HG03175 (cell line): ENCODE results near the gene KIF20B.
"Not testable (repeated sequence)": the region's sequence is repeated elsewhere in the genome, so short reads cannot be mapped to it uniquely, and the experiment has no call there.

Experiments
- ATAC-seq: cut with Tn5 transposase; IDR thresholded peaks from one replicate; pipeline ENCODE4 v1.9.1; 2021; ENCODE audit warnings: mild to moderate bottlenecking, moderate library complexity; ENCODE audit not compliant: unreplicated experiment

Gene KIF20B

DNA sequence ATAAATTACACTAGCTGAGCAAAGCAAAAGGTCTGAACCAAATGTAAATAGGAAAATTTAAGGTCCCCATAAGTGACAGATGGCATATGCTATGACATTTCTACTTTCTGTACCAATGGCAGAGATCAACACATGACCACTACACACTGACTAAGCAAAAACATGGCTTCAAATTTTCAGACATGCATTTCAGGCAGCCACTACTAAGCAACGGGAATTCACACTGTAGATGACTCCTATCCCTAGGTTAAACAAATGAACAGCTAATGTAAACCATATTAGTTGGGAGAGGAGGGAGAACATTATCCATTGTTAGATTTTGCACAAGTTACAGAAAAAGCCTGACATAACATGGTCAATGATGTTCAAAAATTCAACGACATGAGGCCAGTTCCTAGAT lies 11.4 kb upstream of the KIF20B start:
- ATAC-seq: no peak

DNA sequence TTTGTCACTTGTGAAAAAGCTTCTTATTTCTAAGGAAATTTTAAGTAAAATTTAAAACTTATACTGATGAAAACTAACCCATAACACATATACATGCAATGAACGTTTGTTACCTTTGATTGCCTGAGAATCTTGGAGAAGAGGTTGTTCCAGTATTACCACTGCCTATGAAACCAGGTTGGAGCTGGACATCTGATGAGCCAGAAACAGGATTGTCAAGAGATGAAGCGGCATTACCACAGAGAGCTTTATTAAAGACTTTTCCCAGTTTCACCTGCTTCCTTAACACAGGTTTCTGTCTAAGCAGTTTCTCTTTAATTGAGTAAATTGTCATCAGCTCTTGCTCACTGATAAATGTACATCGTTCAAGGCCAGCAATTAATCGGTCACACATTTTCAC lies 9.0 kb upstream of the KIF20B start:
- no peak for ATAC-seq

DNA sequence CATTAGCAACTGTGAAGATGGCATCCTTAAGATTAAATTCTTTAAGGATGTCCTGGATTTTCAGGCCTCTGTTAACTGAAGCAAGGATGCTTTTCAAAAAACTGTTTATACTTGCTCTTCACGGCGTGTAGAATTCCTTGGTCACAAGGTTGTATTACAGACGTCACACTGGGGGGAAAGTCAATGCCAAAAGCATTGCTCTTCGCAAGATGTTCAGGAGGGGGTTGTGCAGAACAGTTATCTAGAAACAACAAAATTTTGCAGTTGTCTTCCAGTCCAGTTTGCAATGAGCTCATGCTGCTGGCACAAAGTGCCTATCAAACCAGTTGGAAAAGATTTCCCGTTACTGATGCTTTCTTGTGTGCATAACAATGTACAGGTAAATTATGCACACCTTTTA lies 8.2 kb upstream of the KIF20B start:
- ATAC-seq: no peak

DNA sequence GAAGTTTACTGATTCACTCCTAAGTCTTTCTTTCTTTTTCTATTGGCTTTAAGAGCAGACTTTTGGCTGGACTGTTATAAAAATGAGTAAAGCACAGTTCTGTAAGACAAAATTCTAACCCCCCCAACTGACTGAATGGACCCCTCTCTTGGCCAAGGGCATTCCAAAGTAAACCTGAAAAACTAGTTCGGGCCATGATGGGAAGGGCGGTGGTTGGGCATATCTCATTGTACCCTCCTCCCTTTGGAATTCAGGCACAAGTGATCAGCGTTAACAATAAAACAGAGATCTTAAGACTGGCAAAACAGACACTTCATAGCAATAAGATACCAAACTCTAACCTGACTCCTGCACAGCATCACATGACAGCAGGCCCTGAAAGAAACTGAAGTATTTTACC lies 6.1 kb upstream of the KIF20B start:
- no peak for ATAC-seq

DNA sequence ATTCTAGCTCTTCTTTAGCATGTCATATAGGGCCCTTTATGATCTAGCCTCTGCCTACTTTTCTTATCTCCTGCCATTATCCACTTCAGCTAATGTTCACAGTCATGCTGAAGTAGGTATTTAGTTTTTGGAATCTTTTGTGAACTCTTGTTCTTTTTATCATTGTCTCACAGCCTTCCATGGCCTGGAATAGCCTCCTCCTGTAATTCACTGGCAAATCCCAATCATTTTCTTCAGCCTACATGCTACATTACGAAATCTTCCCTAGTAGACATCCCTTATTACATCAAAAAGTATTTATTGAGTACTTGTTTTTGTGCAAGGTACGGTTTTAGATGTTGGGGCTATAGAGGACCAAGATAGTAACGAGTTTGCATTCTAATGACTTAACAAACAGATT lies 3.4 kb upstream of the KIF20B start:
- no peak for ATAC-seq

DNA sequence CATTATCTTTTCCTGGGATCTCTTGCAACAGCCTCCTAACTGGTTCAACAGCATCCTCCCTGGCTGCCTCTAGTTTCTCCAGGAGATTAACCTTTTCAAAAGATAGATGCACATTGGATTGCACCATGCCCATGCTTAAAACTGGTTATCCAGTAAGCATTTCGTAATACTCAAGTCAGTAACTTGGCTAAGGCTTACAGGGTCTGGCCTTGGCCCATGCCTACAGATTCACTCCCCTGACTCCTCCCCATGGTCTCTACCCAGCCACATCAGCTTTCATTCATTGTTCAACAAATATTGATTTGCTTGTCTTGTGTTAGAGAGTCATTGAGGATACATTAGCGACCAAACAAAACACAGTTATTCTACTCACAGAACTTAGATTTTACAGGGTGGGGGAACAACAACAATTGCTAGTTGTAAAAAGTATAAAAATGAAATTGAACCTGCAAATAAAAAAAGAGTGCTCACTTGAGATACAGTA lies 1.8 kb upstream of the KIF20B start:
- ATAC-seq: no peak

DNA sequence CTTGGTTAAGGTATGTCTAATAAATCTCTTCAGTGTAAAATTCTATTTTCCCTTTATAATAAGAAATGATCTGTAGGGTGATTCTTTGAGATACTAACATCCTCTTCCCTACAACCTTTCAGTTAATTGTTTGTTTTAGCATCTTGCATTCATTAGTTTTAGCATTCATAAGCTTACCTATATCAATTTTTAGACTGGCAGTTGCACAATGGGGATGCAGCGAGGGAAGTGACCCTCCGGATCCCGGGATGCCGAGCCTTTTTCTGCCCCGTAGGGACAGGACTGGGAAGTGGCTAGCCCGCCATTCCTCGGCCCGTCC lies 508 bp upstream of the KIF20B start:
- ATAC-seq: no peak

DNA sequence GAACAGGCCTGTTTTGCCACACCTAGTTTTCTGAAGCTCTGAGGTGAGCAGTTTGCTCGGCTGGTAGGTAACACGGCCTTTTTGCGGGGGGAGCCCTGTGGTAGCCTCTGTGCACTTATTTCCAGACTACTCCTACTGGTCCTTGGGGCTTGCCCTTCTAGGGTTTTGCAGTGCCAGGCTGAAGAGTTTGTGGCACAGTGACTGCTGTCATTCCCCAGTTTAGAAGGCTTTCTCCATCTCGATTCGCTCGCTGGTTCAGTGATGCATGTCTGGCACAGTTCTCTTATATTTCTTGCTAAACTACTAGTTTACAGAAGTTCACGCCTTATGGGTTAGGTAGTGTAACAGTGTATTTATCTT lies 711 bp downstream of the KIF20B start:
- ATAC-seq: no peak

DNA sequence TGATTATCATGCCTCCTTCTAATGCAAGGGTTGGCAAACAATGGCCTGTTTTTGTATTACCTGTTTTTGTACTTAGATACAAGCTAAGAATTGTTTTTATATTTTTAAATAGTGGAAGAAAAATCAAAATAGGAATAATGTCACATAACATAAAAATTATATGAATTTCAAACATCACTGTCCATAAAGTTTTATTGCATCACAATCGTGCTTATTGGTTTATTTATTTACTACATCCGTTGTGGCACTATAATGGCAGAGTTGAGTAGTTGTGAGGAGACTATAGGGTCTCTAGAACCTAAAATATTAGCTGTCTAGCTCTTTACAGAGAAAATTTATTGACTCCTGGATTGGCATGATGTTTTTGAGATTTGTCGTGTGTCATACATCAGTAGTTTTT lies 4.1 kb downstream of the KIF20B start:
- ATAC-seq: no peak

DNA sequence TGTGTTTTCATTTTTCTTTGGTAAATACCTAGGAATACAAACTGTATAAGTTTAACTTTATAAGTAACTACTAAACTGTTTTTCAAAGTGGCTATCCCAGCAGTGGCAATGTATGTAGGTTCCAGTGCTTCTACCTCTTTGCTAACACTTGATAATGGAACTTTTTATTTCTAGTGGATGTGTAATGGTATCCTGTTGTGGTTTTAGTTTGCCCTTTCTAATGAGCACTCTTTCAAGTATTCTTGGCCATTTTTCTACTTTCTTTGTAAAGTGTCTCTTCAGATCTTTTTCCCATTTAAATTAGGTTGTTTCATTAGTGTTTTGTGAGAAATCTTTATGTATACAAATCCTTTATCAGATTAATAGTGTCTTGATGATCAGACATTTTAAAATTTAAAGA lies 4.6 kb downstream of the KIF20B start:
- no peak for ATAC-seq

DNA sequence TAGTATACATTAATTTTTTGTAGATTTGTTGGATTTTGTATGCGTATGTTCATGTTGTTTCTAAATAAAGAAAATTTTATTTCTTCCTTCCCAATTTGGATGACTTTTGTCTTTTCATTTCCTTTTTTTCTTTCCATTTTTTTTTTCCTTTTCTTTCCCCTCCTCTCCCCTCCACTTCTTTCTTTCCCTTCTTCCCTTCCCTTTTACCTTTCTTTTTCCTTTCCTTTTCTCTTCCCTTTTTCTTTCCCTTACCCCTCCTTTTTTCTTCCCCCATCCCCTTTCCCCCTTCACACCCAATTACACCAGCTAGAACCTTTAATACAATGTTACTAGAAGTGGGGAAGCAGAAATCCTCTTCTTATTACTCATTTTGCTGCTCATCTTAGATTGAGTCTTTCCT lies 6.0 kb downstream of the KIF20B start:
- no peak for ATAC-seq

DNA sequence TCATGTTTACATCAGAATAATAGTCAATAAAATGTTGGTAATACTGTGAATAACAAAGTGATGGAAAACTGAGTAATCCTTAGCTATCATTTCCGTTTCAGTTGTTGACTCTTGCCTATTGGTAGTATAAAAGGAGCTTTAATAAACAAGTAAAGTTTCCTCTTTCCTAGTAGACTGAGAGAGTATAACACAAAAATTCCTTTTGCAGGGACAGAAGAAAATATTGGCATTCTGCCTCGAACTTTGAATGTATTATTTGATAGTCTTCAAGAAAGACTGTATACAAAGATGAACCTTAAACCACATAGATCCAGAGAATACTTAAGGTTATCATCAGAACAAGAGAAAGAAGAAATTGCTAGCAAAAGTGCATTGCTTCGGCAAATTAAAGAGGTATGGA lies 9.4 kb downstream of the KIF20B start:
- ATAC-seq: no peak

DNA sequence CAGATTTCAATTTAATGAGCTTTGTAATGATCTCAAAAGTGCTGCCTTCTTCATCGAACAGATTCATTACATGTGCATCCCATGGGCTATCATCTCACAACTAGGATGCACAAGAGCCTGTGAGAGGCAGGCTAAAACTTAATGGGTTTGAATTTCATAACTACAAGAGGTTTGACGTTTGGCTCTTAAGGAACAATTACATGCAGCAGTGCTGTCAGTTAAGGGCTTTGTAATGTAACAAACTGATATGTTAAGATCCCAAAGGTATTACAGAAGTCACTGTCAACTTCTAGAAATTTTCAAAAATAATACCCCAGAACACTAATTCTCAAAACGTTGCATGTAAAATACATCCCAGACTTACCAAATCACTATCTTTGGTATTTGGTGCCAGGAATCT lies 33.2 kb downstream of the KIF20B start:
- no peak for ATAC-seq

DNA sequence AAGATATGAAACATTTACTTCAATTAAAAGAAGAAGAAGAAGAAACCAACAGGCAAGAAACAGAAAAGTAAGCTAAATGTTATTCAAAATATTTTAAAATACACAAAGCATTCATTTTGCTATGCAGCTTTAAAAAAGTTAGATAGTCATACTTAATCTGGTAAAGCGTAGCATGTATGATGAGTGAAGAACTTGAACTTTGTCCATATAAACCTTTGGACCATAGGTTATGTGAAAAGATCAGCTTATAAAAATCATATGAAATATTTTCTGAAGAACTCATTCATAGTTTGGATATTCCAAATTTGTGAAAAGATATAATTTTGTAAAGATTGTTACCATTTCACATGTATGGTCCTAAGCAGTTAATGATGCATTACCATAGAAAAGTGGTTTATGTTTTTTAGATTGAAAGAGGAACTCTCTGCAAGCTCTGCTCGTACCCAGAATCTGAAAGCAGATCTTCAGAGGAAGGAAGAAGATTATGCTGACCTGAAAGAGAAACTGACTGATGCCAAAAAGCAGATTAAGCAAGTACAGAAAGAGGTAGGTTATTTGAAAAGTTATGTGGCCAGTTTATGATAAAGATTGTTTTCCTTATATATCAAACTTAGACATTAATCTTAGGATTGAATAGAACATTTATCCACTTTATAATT lies 37.3 kb downstream of the KIF20B start:
- ATAC-seq: no peak

DNA sequence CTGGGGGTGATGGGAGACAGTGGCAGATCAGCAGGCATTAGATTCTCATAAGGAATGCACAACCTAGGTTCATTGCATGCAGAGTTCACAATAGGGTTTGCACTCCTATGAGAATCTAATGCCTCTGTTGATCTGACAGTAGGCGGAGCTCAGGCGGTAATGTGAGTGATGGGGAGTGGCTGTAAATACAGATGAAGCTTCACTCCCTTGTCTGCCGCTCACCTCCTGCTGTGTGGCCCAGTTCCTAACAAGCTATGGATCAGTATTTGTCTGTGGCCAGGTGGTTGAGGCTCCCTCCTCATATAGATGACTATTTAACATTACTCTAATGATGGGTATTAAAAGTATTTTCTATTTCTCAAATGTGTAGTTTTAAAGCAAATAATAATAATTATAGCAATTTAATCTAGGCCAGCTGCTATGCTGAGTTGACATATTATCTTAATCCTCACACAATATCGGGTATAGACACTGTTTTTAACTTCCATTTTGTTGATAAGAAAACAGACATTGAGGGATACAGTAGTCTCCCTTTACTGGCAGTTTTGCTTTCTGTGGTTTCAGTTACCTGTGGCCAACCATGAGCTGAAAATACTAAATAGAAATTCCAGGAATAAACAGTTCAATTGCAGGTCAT lies 39.9 kb downstream of the KIF20B start:
- ATAC-seq: no peak

DNA sequence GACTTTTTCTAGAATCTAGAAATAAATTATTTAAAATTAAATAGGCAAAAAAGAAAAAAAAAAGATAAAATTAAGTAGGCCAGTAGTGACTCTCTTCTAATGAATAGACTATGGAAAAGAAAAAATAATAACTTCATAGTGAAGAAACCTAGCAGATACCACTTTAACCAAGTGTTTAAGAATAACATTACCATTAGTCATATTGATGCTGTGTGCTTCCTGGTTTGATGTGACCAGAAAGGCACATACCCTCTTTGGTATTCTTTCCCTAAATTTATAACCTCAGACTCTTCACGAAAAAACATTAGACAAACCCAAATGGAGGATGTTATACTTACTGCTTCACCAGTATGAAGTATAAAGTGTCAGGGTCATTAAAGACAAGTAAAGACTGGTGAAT lies 42.6 kb downstream of the KIF20B start:
- no peak for ATAC-seq

DNA sequence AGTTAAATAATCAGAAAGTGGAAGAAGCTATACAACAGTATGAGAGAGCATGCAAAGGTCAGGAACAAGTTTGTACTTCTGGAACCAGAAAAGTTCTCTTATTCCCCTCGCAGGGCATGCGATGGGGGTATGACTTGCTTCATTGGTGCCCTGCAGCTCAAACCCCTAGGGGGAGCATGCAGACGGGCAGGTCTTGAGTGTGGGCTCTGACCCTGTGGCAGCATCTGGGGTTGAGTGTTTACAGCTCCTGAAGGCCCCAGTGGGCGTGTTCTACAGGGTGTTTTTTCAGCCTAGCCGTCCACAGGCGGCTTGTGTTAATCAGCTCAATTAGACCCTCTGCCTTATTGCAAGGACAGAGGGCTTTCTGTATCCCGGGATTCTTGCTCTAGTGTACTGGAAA lies 44.5 kb downstream of the KIF20B start:
- ATAC-seq: no peak

DNA sequence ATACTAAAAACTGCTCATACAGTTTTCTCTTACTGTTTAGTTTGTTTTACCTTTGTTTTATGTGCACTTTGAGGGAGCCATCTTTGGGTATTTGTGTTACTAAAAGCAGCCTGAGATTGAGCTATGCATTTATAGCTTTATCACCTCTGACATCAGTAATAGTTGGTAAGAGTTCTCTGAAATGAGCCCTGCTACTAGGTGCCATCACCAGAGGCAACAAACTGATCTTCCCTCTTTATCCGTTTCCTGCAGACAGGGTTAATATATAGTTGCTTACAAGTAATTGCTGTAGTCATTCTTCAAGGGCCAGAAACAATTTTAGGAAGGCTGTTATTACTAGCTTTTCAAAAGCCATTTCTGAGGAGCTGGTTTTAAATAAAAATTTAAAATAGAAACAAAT lies 49.1 kb downstream of the KIF20B start:
- no peak for ATAC-seq

DNA sequence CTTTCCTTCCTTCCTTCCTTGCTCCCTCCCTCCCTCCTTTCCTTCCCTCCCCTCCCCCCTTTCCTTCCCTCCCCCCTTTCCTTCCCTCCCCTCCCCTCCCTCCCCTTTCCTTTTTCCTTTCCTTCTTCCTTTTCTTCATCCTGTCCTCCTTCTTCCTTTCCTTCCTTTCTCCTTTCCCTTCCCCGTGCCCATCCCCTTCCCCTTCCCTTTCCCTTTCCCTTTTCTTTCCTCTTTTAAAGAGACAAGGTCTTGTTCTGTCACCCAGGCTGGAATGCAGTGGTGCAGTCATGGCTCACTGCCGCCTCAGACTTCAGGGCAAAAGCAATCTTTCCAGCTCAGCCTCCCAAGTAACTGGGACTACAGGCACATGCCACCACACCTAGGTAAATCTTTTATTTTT lies 54.0 kb downstream of the KIF20B start:
- ATAC-seq: no peak

DNA sequence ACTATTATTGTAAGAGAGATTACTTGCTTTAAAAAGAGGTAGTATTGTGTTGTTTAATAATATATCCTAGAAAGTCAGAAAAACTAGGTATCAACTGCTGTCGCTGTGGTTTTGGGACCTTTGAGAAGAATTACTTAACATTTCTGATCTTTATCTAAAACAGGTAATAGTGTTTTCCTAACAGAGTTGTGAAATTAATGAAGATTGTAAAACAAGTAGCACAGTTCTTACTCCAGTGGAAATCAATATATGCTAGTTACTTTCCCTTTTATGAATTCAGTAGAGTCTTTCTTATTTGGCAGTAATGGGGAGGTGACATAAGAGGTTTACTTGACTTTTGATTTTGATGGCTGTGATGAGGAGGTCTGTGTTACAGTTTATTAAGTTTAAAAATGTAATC lies 58.1 kb downstream of the KIF20B start:
- no peak for ATAC-seq

DNA sequence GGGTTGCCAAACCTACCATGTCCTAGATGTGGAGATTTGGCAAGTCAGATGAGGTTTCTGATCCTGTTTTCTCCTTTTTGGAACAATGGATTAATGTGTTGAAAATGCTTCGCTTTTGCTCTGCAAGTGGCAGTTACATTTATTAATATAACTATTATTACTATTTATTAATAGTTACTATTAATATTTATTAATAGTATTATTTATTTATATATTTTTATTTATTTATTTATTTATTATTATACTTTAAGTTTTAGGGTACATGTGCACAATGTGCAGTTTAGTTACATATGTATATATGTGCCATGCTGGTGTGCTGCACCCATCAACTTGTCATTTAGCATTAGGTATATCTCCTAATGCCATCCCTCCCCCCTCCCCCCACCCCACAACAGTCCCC lies 62.3 kb downstream of the KIF20B start:
- not testable (repeated sequence) for ATAC-seq

DNA sequence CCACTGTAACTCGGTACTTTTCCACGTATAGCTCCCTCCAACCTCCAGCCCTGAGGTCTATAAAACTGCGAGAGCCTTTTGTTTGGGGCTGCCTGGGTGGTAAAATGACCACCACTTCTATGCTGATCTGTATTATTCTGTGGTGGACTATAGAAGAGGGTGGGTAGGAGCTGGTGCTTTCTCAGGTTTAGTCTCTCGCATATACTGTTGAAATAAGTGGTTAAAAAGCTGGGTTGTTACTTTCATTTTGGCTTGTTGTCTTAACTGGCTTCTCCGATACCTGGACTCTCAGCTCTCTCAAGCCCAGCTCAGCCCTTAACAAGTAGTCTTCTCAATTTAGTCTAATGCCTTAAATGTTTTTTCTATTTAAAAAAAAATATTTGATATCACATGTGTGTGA lies 70.3 kb downstream of the KIF20B start:
- ATAC-seq: no peak

DNA sequence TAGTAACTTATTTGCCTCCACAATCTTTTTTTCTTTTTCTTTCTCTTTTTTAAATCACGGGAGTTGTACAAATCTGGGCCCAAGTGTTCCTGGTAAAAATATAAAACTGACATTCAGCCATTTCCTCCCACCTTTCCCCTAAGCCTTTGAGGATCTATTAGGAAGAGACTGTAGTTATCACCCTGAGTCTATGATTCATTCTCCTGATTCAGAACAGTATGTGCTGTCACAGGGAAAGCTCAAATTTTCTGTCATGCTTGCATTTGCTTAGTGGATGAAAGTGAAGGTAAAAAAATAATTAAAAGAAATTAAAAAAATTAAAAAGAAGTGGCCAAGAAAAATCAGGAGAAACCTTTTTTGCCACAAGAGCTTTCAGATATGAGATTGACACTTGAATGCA lies 71.7 kb downstream of the KIF20B start:
- no peak for ATAC-seq
